Left ventricle myocardium superior (tissue), 1 donor: ENCODE results near the gene DHRS1. TPM values are rescaled to one million over a fixed set of nuclear protein-coding genes. Genes with fewer than 3 reads are reported as not detected.
A peak's percentile ranks its signal among the peaks of the same experiment; 100 is the strongest.

Experiments
- ATAC-seq: fragments of 200-7000 bp; cut with Tn5 transposase; one replicate; pipeline ENCODE4 v1.9.1; 2020; ENCODE audit warnings: mild to moderate bottlenecking, moderate library complexity
- DNase-seq: peaks from one replicate; pipeline ENCODE4 v3.0.0-alpha.2; 2020
- intact Hi-C: fragments of 100-400 bp; cut with micrococcal nuclease; formaldehyde crosslinking; loops from one replicate; pipeline ENCODE4 v1.11.0; 2022
- total RNA-seq: library from RNA; stranded (reverse); fragmentation: NEBNext Ultra II Directional; extraction: Animal tissue kit (Norgen Biotek cat#: 25700); gene quantifications from one replicate; pipeline ENCODE4 v1.2.1, GENCODE V29; 2021
- donor health status: DM: no; HTN: yes; CAD: no; lungs with severe emphysema.

DHRS1 gene
- total RNA-seq, 1 donor from 2014 or later, result 5.9 TPM

DNA sequence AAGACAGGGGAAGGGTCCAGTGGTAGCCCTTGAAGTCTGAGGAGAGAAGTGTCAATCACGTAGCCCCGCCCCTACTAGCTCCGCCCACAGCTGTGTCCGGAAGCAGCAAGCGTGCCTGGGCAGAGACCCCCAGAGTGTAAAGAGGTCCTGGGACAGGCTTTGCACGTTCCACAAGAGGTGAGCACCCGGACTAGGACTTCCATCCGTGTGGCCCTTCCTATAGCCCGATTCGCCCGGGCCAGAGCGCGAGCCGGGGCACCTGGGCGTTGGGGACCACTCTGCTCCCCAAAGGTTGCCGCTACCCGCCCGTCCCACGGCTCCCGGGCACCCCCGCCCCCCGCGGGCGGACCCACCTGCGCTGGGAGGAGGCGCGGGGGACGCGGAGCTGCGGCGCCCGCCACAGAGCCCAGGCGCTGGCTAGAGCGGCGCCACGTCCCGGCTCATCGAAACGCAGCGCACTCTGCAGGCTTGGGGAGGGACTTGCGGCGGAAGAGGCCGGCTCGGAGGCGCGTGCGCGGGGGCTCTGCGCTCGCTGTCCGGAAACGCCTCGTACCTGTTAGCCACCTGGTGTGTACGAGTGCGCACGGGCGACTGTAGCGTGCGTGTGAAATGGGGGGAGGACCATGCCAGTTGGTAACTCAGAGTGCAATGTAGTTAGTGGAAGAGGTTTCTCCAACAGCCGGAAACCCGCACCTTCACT is 28.3 kb downstream of the DHRS1 start, which contains the start of gene RABGGTA:
TSS of gene RABGGTA (minus strand) at position 464 of the 700 bp plus-strand sequence. CDS start 482 bp downstream, outside the sequence.
- DNase-seq, result peak; percentile 93
- ATAC-seq, result peak; percentile 95
- intact Hi-C loops, result no loop called here

- ATAC-seq (no peak), DNase-seq (no peak)
- intact Hi-C loops, result no loop called here
Observed at GRCh38 chr14:24270537-24271133, 28.9 kb downstream of the DHRS1 start.

- ATAC-seq (no peak), DNase-seq (no peak)
- intact Hi-C loops, result no loop called here
Observed at GRCh38 chr14:24269910-24270536, 29.6 kb downstream of the DHRS1 start.

GRCh38 chr14:24269368-24269767 is 30.2 kb downstream of the DHRS1 start:
- no peak for ATAC-seq
- intact Hi-C loops, result no loop called here
- DNase-seq, result no peak

GRCh38 chr14:24268225-24268624 is 31.4 kb downstream of the DHRS1 start:
- DNase-seq, result no peak
- ATAC-seq, result no peak
- intact Hi-C loops, result no loop called here

DNA sequence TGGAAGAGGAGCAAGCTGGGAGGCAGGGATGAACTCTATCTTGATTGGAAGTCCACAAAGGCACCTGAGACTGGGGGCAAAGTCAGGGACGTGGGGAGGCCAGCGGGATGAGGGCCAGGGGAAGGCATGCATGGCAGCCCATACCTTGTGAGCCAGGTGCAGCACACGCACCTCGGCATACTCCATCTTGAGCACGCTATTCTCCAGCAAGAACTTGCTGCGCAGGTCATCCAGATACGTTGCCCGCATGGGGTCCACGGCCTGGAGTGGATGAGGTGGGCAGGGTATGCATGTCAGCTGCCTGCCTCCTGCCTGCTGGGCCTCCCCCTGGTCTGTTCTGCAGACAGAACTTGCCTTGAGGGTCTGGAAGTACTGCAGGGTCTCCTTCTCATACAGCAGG is 32.1 kb downstream of the DHRS1 start:
- no peak for DNase-seq
- ATAC-seq, result no peak
- intact Hi-C loops, result no loop called here

GRCh38 chr14:24266344-24267244 is 33.0 kb downstream of the DHRS1 start:
- ATAC-seq (no peak), DNase-seq (no peak)
- intact Hi-C loops, result no loop called here

DNA sequence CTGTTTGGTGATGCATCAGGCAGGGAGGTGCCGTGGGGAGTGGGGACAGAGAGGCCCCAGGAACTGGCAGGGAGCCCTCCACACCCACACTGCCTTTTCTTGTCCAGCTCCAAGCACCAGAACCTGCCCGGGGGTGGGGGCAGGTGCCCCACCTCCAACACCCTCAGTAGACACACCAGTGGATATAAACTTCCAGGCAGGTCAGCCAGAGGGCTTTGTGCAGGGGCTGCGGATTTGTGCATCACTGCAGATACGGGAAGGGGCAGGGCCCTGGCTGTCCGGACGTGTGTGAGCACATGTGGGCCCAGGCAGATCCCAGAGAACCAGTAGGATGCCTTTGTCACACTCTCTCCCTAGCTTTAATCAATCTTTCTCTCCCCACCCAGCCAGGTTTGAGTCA is 35.3 kb downstream of the DHRS1 start:
- ATAC-seq (no peak), DNase-seq (no peak)
- intact Hi-C loops, result no loop called here

GRCh38 chr14:24263848-24264247 is 35.7 kb downstream of the DHRS1 start:
- no peak for ATAC-seq
- intact Hi-C loops, result no loop called here
- no peak for DNase-seq

- intact Hi-C loops, result no loop called here
- ATAC-seq (no peak), DNase-seq (no peak)
Observed at GRCh38 chr14:24262821-24263733, 36.5 kb downstream of the DHRS1 start, which contains the start of gene TGM1. Gene TGM1 (minus strand): TSS chr14:24263177. CDS start chr14:24262352, 825 bp downstream.

DNA sequence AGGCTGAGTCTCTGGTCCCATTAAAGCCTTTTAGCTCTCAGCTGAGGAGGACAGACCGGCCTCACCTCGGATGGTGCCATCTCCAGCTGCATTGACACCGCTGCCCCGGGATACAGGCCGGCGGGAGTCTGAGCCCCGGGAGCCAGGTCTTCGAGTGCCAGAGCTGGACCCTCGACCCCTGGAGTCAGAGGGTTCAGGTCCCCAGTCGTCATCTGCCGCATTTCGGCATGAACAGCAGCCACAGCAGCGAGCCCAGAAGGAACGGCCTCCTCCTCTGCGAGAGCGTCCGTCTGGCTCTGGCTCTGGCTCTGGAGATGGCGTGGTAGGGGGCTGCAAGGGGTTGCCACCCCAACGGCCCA is 37.6 kb downstream of the DHRS1 start:
- intact Hi-C loops, result no loop called here
- DNase-seq, result no peak
- ATAC-seq, result no peak

DNA sequence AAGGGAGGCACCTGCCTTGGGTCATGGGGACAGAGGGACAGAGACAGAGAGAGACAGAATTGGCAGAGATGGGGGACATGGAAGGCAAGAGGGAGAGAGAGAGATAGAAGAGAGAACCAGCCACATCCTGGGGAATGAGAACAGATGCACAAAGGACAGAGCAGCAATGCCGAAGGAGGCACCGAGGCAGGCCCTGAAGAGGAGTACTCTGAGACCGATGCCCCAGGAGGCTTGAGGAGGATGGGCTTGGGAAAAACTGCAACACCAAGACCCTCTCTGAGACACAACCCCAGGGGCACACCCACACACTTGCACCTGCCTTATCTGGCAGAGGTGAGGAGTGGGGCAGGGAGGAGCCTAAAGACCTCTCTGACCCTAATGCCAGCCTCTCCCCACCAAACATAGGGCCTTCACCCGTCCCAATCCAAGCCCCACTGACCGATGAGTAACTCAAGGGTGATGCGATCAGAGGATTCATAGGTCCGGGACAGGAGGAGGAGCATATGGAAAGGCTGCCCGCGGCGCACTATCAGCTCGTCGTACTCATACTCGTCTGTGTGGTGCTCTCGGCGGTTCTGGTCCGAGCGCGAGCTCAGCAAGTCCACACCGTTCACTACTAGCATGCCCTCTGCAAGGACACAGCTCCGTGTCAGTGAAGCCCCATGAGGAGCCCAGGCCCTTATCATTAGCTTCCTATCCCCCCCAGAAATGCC is 38.2 kb downstream of the DHRS1 start:
- ATAC-seq (no peak), DNase-seq (no peak)
- intact Hi-C loops, result no loop called here

DNA sequence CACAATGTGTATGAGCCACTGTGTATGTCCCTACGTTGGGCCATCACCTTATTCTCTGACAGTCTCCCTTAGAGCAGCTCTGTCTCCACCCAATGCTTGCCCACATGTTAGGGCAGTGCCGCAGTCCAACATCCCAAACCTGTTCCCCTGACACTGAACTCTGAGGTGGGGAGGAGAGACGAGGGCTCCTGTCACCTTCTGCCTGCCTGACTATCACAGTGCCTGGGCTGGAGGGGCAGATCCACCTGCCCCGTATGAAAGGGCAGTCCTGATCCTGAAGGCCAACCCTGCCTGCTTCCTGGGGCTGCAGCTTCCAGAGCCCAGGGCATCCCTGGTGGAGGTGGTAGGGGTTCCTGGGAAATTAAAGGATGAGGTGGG is 38.8 kb downstream of the DHRS1 start:
- DNase-seq, result no peak
- intact Hi-C loops, result no loop called here
- ATAC-seq, result no peak

GRCh38 chr14:24260026-24260779 is 39.4 kb downstream of the DHRS1 start:
- ATAC-seq (no peak), DNase-seq (no peak)
- intact Hi-C loops, result no loop called here

DNA sequence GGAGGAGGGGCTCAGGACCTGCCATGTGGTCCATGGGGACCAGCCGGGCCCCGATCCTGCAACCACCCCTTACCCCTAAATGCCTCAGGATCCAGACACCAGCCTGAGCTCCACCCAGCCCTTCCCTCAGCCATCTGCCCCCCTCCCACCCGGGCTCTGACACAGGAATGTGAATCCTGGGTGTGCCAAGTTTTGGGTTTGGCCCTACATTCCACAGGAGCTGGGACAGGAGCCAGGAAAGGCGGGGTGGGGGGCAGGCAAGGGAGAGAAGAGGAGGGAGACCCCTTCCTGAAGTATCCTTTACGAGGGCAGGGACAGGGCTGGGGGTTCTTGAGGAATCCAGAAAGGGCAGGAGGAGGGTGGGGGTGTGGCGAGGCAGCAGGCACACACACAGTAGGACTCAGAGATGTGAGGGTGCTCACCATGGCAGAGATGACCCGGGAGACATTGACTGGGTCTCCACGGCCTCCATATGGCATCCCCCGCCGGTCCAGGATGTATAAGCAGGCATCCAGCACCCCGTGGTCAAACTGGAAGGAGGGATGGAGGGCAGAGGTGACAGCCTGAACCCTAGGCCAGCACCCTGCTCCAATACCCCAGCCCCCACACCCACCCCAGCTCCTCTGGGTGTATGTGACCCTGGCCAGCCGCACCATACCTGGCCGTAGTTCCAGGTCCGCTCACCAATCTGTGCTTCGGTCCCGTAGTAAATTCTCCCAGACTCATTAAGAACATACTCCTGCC is 40.1 kb downstream of the DHRS1 start:
- intact Hi-C loops, result no loop called here
- ATAC-seq, result no peak
- DNase-seq, result no peak

DNA sequence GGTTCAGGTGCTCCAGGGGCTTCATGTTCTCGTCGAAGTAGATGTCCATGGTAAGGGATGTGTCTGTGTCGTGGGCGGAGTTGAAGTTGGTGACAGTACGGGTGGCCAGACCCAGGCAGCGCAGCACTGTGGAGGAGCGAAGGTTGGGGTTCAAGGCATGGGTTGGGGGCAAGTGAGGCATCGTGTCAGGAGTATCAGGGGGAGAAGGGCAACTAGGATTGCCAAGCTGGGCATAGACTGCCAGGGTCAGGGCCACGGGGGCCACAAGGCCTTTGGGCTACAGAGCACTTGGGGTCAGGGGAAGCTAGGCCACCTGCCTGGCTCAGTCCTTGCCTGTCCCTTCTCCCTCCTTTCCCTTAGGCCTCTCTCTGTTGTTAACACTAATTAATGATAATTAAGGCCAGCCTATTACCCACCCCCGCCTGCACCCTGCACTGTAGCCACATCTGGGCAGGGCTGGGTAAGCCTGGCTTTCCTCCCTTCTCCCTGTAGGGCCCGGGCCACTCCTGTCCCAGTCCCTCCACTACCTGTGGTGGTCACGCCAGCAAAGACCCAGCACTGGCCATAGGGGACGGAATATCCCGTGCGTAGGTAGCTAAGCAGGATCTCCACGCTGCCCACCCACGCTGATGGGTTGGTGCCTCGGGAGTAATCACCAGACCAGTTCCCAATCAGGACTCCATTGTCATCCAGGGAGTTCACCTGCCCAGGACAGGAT is 40.9 kb downstream of the DHRS1 start:
- intact Hi-C loops, result no loop called here
- ATAC-seq (no peak), DNase-seq (no peak)
